Measurements from ENCODE around the gene MRPL43. TPM values are rescaled to one million over a fixed set of nuclear protein-coding genes. Genes with fewer than 3 reads are reported as not detected.

MRPL43 gene
- total and polyA plus RNA-seq, 10 of the 15 experiments (the other 5 are each of a cell fraction or from before 2014, with no cell fraction given) = 16.6 to 108 (median 65.1) TPM

- TF ChIP-seq, protein P1, sequence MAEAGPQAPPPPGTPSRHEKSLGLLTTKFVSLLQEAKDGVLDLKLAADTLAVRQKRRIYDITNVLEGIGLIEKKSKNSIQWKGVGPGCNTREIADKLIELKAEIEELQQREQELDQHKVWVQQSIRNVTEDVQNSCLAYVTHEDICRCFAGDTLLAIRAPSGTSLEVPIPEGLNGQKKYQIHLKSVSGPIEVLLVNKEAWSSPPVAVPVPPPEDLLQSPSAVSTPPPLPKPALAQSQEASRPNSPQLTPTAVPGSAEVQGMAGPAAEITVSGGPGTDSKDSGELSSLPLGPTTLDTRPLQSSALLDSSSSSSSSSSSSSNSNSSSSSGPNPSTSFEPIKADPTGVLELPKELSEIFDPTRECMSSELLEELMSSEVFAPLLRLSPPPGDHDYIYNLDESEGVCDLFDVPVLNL (IDR thresholded peaks at IDR 0.05; ENCODE audit: low read depth, low read length) = no peak
- TF ChIP-seq CREB1 (IDR thresholded peaks at IDR 0.05; ENCODE audit: low read depth) (no peak), NR2C2 (IDR thresholded peaks at IDR 0.05; ENCODE audit: borderline replicate concordance, control insufficient read depth, insufficient read length, low read depth) (peak; percentile 88), GABPA (IDR thresholded peaks at IDR 0.05; ENCODE audit: low read depth) (peak; percentile 100), NR2F1 (conservative IDR thresholded peaks at IDR 0.05) (peak; percentile 43; the same call in 1 of the 2 replicates), SMAD5 (IDR thresholded peaks at IDR 0.05; ENCODE audit: low read depth) (peak; percentile 78), BRCA1 (IDR thresholded peaks at IDR 0.05; ENCODE audit: low read depth, low read length) (no peak), MEF2A (IDR thresholded peaks at IDR 0.05; ENCODE audit: insufficient read depth, low read depth, low read length) (no peak), MYC (IDR thresholded peaks at IDR 0.05; ENCODE audit: insufficient read depth, insufficient read length, insufficient replicate concordance, low read length, severe bottlenecking) (peak; percentile 81), EZH2 (IDR thresholded peaks at IDR 0.05; ENCODE audit: borderline replicate concordance, control insufficient read depth, low read depth, low read length) (no peak), CHD1 (IDR thresholded peaks at IDR 0.05; ENCODE audit: low read depth, low read length) (no peak), NRF1 (conservative IDR thresholded peaks at IDR 0.05; ENCODE audit: low read depth, low read length) (peak; percentile 47), TBL1XR1 (IDR thresholded peaks at IDR 0.05; ENCODE audit: low read depth, low read length) (0 out of 2 replicates have a peak, but pooled peaks have one; percentile 42), CBX5 (IDR thresholded peaks at IDR 0.05; ENCODE audit: low read depth) (no peak), SP1 (IDR thresholded peaks at IDR 0.05; ENCODE audit: low read depth, low read length) (no peak), JUNB (IDR thresholded peaks at IDR 0.05) (no peak), TAF1 (IDR thresholded peaks at IDR 0.05; ENCODE audit: borderline replicate concordance, low read depth, low read length) (peak; percentile 68), SREBF1 (IDR thresholded peaks at IDR 0.05; ENCODE audit: low read length) (0 out of 2 replicates have a peak, but pooled peaks have one; percentile 50)
- TF ChIP-seq, protein P2, sequence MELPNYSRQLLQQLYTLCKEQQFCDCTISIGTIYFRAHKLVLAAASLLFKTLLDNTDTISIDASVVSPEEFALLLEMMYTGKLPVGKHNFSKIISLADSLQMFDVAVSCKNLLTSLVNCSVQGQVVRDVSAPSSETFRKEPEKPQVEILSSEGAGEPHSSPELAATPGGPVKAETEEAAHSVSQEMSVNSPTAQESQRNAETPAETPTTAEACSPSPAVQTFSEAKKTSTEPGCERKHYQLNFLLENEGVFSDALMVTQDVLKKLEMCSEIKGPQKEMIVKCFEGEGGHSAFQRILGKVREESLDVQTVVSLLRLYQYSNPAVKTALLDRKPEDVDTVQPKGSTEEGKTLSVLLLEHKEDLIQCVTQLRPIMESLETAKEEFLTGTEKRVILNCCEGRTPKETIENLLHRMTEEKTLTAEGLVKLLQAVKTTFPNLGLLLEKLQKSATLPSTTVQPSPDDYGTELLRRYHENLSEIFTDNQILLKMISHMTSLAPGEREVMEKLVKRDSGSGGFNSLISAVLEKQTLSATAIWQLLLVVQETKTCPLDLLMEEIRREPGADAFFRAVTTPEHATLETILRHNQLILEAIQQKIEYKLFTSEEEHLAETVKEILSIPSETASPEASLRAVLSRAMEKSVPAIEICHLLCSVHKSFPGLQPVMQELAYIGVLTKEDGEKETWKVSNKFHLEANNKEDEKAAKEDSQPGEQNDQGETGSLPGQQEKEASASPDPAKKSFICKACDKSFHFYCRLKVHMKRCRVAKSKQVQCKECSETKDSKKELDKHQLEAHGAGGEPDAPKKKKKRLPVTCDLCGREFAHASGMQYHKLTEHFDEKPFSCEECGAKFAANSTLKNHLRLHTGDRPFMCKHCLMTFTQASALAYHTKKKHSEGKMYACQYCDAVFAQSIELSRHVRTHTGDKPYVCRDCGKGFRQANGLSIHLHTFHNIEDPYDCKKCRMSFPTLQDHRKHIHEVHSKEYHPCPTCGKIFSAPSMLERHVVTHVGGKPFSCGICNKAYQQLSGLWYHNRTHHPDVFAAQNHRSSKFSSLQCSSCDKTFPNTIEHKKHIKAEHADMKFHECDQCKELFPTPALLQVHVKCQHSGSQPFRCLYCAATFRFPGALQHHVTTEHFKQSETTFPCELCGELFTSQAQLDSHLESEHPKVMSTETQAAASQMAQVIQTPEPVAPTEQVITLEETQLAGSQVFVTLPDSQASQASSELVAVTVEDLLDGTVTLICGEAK (IDR thresholded peaks at IDR 0.05; ENCODE audit: borderline replicate concordance) = peak; percentile 98
- TF ChIP-seq, protein P3, sequence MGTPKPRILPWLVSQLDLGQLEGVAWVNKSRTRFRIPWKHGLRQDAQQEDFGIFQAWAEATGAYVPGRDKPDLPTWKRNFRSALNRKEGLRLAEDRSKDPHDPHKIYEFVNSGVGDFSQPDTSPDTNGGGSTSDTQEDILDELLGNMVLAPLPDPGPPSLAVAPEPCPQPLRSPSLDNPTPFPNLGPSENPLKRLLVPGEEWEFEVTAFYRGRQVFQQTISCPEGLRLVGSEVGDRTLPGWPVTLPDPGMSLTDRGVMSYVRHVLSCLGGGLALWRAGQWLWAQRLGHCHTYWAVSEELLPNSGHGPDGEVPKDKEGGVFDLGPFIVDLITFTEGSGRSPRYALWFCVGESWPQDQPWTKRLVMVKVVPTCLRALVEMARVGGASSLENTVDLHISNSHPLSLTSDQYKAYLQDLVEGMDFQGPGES (IDR thresholded peaks at IDR 0.05) = no peak
- TF ChIP-seq, protein P4, sequence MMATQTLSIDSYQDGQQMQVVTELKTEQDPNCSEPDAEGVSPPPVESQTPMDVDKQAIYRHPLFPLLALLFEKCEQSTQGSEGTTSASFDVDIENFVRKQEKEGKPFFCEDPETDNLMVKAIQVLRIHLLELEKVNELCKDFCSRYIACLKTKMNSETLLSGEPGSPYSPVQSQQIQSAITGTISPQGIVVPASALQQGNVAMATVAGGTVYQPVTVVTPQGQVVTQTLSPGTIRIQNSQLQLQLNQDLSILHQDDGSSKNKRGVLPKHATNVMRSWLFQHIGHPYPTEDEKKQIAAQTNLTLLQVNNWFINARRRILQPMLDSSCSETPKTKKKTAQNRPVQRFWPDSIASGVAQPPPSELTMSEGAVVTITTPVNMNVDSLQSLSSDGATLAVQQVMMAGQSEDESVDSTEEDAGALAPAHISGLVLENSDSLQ (IDR thresholded peaks at IDR 0.05) = peak; percentile 66; the same call in 1 of the 2 replicates
- TF ChIP-seq, protein P5, sequence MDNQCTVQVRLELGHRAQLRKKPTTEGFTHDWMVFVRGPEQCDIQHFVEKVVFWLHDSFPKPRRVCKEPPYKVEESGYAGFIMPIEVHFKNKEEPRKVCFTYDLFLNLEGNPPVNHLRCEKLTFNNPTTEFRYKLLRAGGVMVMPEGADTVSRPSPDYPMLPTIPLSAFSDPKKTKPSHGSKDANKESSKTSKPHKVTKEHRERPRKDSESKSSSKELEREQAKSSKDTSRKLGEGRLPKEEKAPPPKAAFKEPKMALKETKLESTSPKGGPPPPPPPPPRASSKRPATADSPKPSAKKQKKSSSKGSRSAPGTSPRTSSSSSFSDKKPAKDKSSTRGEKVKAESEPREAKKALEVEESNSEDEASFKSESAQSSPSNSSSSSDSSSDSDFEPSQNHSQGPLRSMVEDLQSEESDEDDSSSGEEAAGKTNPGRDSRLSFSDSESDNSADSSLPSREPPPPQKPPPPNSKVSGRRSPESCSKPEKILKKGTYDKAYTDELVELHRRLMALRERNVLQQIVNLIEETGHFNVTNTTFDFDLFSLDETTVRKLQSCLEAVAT (IDR thresholded peaks at IDR 0.05) = no peak
These were observed at the start of gene MRPL43, which contains the start of gene TWNK (continued) for GRCh38 chr10:100986952-100987684.

Data from GM12878 (cell line).